Activated T-helper 1 cell treated with anti-CD3 and anti-CD28 coated beads, Interleukin-12 subunit alpha, Interleukin-12 subunit beta, Interleukin-2, Interleukin-4 antibody, amounts not matched to agents 30 ng/mL and 10 ng/mL and 1 ng/mL, durations not matched to agents 14 hours and 24 hours and 36 hours (primary cell): Measurements from ENCODE around the gene ZNF665. TPM values are rescaled to one million over a fixed set of nuclear protein-coding genes. Genes with fewer than 3 reads are reported as not detected.
"Not testable (repeated sequence)": the region's sequence is repeated elsewhere in the genome, so short reads cannot be mapped to it uniquely, and the experiment has no call there.

Experiments
- DNase-seq: peaks from one replicate; pipeline ENCODE4 v3.0.0; 2021; ENCODE audit warnings: low spot score
- H3K27ac Mint-ChIP-seq: one replicate; pipeline ENCODE4 v1.8.0; 2021; ENCODE audit warnings: mild to moderate bottlenecking, mixed read lengths
- H3K27me3 Mint-ChIP-seq: one replicate; pipeline ENCODE4 v1.8.0; 2022; ENCODE audit warnings: mild to moderate bottlenecking, moderate library complexity, mixed read lengths; ENCODE audit not compliant: insufficient read depth
- H3K36me3 Mint-ChIP-seq: one replicate; pipeline ENCODE4 v1.8.0; 2021; ENCODE audit warnings: low read depth, mixed read lengths
- H3K4me1 Mint-ChIP-seq: one replicate; pipeline ENCODE4 v1.8.0; 2021; ENCODE audit warnings: low read depth, mixed read lengths
- H3K4me3 Mint-ChIP-seq: one replicate; pipeline ENCODE4 v1.8.0; 2021; ENCODE audit warnings: mild to moderate bottlenecking, moderate library complexity, mixed read lengths
- H3K9me3 Mint-ChIP-seq: one replicate; pipeline ENCODE4 v1.8.0; 2021; ENCODE audit warnings: mixed read lengths
- intact Hi-C: fragments of 100-400 bp; cut with micrococcal nuclease; formaldehyde crosslinking; loops from one replicate; pipeline ENCODE4 v1.15.1; 2024
- total RNA-seq: library from RNA; stranded (reverse); gene quantifications from 2 replicates; pipeline ENCODE4 v1.2.3, GENCODE V29; 2022

Gene ZNF665
- total RNA-seq, 1 donor from 2014 or later = 2.6 TPM

DNA sequence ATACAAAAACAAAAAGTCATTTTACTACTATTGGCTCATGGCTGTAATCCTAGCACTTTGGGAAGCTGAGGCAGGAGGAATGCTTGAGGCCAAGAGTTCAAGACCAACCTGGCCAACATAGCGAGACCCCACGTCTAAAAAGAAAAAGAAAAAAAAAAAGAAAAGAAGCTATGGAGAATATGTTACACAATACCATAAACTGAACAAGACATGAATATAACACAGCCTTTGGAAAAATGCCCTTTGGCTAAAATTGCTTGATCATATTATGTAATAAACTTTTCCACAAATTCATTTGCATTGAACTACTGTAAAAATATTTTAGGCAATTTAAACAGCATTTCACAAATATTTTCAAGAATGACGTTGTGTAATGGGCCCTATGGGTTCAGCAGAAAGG lies 56.7 kb downstream of the ZNF665 start:
- Mint-ChIP-seq H3K4me3 (no peak overlapping the region), H3K27ac (no peak overlapping the region), H3K27me3 (no peaks in the 10 kb centered on the region), H3K4me1 (peaks cover 7% of the 10 kb centered on the region), H3K36me3 (no peaks in the 10 kb centered on the region), H3K9me3 (peaks cover 68% of the 10 kb centered on the region)
- intact Hi-C loops = no loop called here
- no peak for DNase-seq

DNA sequence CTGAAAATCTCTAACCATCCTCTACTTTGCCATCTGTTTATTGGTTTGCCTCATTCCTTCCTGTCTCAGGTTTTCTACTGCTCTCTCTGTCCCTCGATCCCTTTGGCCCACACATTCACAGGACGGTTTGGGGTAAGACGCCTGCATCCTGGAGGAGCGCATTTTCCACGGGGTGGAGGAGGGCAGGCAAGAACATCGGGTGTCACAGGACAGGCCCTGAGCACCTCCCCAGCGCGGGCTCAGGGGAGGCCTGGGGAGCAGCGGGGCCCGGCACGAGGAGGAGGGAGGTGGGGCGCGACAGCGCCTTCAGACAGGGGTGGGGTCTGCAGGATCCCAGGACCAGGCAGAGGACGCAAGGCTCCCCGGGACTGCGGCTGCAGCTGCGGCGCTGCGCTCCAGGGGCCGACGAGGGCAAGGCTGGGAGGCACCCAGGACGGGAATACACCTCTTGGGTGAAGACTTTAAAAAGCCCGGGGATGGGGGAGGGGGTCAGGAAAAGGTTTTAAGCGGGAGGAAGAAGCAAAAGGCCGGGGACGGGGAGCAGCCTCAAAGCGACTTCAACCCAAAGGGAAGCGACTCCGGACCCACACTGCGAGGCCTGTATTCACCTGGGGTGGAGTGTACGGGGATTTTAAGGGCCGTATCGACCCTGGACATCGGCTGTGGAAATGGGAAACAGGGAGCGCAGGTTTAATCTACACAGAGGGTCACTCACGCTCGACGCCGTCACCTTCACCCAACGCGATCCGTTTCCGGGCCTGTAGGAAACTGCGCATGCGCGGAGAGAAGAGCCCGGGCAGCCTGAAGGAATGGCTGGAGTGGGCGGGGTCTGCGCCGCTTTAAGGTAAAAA lies 60.8 kb downstream of the ZNF665 start, which contains the start of gene ZNF415:
ZNF415 (minus strand) TSS at position 770 of the 851 bp plus-strand sequence. CDS start 10,234 bp downstream, outside the sequence.
- H3K36me3 Mint-ChIP-seq = no peaks in the 10 kb centered on the region
- intact Hi-C loops = no loop called here

GRCh38 chr19:53131727-53132126 lies 61.4 kb downstream of the ZNF665 start:
- Mint-ChIP-seq H3K9me3 (peaks cover 61% of the 10 kb centered on the region), H3K27me3 (no peaks in the 10 kb centered on the region), H3K4me3 (no peak overlapping the region), H3K27ac (no peak overlapping the region), H3K36me3 (no peaks in the 10 kb centered on the region), H3K4me1 (peaks cover 7% of the 10 kb centered on the region)
- no peak for DNase-seq
- intact Hi-C loops = no loop called here

More for the DNA sequence above, 60.8 kb downstream of the ZNF665 start, which contains the start of gene ZNF415:
- no peak within 1 kb of the TSS for H3K27ac Mint-ChIP-seq
- no peaks in the 10 kb centered on the region for H3K27me3 Mint-ChIP-seq
- H3K4me1 Mint-ChIP-seq = peaks cover 7% of the 10 kb centered on the region
- DNase-seq = peak; percentile 21
- H3K4me3 Mint-ChIP-seq = peak within 1 kb of the TSS; percentile 58
- H3K9me3 Mint-ChIP-seq = peaks cover 60% of the 10 kb centered on the region

- Mint-ChIP-seq H3K27me3 (no peaks in the 10 kb centered on the region), H3K9me3 (peaks cover 55% of the 10 kb centered on the region), H3K4me1 (peaks cover 7% of the 10 kb centered on the region), H3K27ac (no peak overlapping the region), H3K36me3 (no peaks in the 10 kb centered on the region), H3K4me3 (no peak overlapping the region)
- intact Hi-C loops = no loop called here
- no peak for DNase-seq
Observed at GRCh38 chr19:53131085-53131590, 62.0 kb downstream of the ZNF665 start.

- no peak for DNase-seq
- Mint-ChIP-seq H3K9me3 (peaks cover 49% of the 10 kb centered on the region), H3K27me3 (no peaks in the 10 kb centered on the region), H3K4me3 (no peak overlapping the region), H3K4me1 (peaks cover 7% of the 10 kb centered on the region), H3K27ac (no peak overlapping the region), H3K36me3 (no peaks in the 10 kb centered on the region)
- intact Hi-C loops = no loop called here
Observed at GRCh38 chr19:53130506-53130905, 62.7 kb downstream of the ZNF665 start.

DNA sequence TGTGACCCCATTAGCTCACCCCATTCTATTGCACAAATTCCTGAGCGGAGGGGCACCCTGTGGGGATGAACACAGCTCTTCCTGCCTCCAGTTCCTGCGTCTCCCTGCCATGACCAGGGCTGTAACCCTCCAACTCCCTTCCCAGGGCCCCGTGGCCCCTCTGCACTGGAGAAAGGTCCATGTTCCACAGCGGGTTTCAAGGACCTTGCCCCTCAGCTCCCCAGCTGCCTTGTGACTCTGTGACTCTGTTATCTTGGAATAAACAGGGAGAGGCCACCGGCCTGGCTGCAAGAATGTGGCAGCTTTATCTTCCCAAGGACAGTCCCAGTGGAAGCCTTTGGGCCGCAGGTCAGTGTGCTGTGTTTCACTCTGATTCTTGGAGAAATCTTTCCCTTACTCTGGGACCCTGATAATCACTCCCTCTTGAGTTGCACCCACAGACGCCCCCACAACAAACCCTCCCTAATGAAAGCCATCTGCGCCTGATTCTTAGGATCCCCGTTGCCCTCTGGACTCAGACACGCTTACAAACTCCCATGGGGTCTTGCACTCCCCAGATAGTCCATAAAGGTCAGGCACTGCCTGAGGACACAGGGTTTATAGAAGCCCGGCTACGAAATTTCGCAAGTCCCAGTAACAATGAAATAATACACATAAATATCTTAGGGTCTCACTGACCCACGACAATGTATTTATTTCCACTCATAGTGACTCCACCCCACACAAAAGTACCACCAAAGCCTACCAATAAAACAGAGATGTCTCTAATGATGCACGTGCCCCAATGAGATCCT lies 66.2 kb downstream of the ZNF665 start:
- intact Hi-C loops, H3K36me3 Mint-ChIP-seq, H3K4me1 Mint-ChIP-seq, H3K4me3 Mint-ChIP-seq, H3K27ac Mint-ChIP-seq, DNase-seq, H3K27me3 Mint-ChIP-seq: not testable (repeated sequence)
- H3K9me3 Mint-ChIP-seq = peaks cover 59% of the 10 kb centered on the region

- Mint-ChIP-seq H3K27ac (no peak overlapping the region), H3K4me3 (no peak overlapping the region), H3K36me3 (peaks cover 4% of the 10 kb centered on the region), H3K9me3 (peaks cover 58% of the 10 kb centered on the region), H3K27me3 (no peaks in the 10 kb centered on the region), H3K4me1 (no peaks in the 10 kb centered on the region)
- DNase-seq = no peak
- intact Hi-C loops = no loop called here
Observed at GRCh38 chr19:53123400-53123799, 69.8 kb downstream of the ZNF665 start.

Other genes starting within 250 kb of the ZNF665 start
- gene ZNF816, start 230.5 kb downstream of the ZNF665 start, total RNA-seq = 7.0 and 9.4 TPM in 2 replicates
- not detected in 2 replicates for gene ERVV-1, start 179.4 kb downstream of the ZNF665 start, total RNA-seq
- not detected in 2 replicates for gene ERVV-2, start 148.6 kb downstream of the ZNF665 start, total RNA-seq
- gene ZNF160, start 89.9 kb downstream of the ZNF665 start, total RNA-seq = 26.0 and 27.8 TPM in 2 replicates
- gene ZNF415, start 60.4 kb downstream of the ZNF665 start, total RNA-seq = 0.20 and 0.21 TPM in 2 replicates
- gene ZNF347, start 34.3 kb downstream of the ZNF665 start, total RNA-seq = 6.5 and 7.3 TPM in 2 replicates
- gene ZNF677, start 61.5 kb upstream of the ZNF665 start, total RNA-seq = 1.7 and 2.3 TPM in 2 replicates
- not detected in 2 replicates for gene VN1R2, start 64.9 kb upstream of the ZNF665 start, total RNA-seq
- not detected in 2 replicates for gene VN1R4, start 74.4 kb upstream of the ZNF665 start, total RNA-seq
- gene ZNF845, start 140.4 kb upstream of the ZNF665 start, total RNA-seq = 6.5 and 6.7 TPM in 2 replicates
- 16.5 and 19.0 TPM in 2 replicates for gene ZNF525, start 172.3 kb upstream of the ZNF665 start, total RNA-seq
- gene ZNF765, start 201.8 kb upstream of the ZNF665 start, total RNA-seq = 9.2 and 10.8 TPM in 2 replicates
- gene ZNF761, start 238.6 kb upstream of the ZNF665 start, total RNA-seq = 9.9 and 12.3 TPM in 2 replicates